ENCODE data around the gene ARRB2. TPM values are rescaled to one million over a fixed set of nuclear protein-coding genes. Genes with fewer than 3 reads are reported as not detected.

The ARRB2 gene
- total and polyA plus RNA-seq, 2 experiments from 2014 or later, result 37.3 to 45.0 TPM

DNA sequence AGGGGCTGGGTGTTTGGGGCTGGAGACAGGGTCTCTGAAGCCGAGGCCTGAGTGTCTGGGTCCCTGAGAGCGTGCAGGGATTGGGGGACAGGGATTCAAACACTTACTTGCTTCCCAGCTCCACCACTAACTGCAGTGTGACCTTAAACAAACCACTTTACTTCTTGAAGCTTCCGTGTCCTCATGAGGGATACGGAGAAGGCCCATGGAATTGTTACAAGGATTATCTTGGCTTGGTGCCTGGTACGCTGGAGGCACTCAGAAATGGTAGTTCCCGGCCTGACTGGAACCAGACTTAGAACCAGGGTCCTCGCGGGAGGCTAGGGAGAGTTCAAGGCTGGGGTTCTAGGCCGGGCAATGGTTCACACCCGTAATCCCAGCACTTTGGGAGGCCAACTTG is 32.2 kb downstream of the ARRB2 start:
- peaks cover 13% of the 10 kb centered on the region; the same call in 1 of the 2 replicates for H3F3A ChIP-seq (replicated peaks; ENCODE audit: low read depth)
- no peak overlapping the region for H3K27ac ChIP-seq (ENCODE audit: low read depth)
- no peaks in the 10 kb centered on the region for H3K9me2 ChIP-seq (ENCODE audit: insufficient read depth)
- Mint-ChIP-seq H3K9me3 (no peaks in the 10 kb centered on the region; the same call in 1 of the 3 replicates), H3K4me3 (no peak overlapping the region), H3K27ac (no peak overlapping the region), H3K27me3 (ENCODE audit: insufficient read depth, low read depth, poor library complexity) (peaks cover 65% of the 10 kb centered on the region), H3K36me3 (ENCODE audit: low read depth) (no peaks in the 10 kb centered on the region; the same call in 2 of the 3 replicates), H3K4me1 (peaks cover 25% of the 10 kb centered on the region)
- TF ChIP-seq NANOG (IDR thresholded peaks at IDR 0.05; ENCODE audit: borderline replicate concordance), result no peak
- no peak for TF ChIP-seq JUNB (IDR thresholded peaks at IDR 0.05; ENCODE audit: unreplicated experiment)
- TF ChIP-seq CREB1 (CRISPR knock-in tag; IDR thresholded peaks at IDR 0.05; ENCODE audit: low read depth), result no peak
- TF ChIP-seq, protein P1, sequence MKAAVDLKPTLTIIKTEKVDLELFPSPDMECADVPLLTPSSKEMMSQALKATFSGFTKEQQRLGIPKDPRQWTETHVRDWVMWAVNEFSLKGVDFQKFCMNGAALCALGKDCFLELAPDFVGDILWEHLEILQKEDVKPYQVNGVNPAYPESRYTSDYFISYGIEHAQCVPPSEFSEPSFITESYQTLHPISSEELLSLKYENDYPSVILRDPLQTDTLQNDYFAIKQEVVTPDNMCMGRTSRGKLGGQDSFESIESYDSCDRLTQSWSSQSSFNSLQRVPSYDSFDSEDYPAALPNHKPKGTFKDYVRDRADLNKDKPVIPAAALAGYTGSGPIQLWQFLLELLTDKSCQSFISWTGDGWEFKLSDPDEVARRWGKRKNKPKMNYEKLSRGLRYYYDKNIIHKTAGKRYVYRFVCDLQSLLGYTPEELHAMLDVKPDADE (IDR thresholded peaks at IDR 0.05), result no peak
- TF ChIP-seq, protein P2, sequence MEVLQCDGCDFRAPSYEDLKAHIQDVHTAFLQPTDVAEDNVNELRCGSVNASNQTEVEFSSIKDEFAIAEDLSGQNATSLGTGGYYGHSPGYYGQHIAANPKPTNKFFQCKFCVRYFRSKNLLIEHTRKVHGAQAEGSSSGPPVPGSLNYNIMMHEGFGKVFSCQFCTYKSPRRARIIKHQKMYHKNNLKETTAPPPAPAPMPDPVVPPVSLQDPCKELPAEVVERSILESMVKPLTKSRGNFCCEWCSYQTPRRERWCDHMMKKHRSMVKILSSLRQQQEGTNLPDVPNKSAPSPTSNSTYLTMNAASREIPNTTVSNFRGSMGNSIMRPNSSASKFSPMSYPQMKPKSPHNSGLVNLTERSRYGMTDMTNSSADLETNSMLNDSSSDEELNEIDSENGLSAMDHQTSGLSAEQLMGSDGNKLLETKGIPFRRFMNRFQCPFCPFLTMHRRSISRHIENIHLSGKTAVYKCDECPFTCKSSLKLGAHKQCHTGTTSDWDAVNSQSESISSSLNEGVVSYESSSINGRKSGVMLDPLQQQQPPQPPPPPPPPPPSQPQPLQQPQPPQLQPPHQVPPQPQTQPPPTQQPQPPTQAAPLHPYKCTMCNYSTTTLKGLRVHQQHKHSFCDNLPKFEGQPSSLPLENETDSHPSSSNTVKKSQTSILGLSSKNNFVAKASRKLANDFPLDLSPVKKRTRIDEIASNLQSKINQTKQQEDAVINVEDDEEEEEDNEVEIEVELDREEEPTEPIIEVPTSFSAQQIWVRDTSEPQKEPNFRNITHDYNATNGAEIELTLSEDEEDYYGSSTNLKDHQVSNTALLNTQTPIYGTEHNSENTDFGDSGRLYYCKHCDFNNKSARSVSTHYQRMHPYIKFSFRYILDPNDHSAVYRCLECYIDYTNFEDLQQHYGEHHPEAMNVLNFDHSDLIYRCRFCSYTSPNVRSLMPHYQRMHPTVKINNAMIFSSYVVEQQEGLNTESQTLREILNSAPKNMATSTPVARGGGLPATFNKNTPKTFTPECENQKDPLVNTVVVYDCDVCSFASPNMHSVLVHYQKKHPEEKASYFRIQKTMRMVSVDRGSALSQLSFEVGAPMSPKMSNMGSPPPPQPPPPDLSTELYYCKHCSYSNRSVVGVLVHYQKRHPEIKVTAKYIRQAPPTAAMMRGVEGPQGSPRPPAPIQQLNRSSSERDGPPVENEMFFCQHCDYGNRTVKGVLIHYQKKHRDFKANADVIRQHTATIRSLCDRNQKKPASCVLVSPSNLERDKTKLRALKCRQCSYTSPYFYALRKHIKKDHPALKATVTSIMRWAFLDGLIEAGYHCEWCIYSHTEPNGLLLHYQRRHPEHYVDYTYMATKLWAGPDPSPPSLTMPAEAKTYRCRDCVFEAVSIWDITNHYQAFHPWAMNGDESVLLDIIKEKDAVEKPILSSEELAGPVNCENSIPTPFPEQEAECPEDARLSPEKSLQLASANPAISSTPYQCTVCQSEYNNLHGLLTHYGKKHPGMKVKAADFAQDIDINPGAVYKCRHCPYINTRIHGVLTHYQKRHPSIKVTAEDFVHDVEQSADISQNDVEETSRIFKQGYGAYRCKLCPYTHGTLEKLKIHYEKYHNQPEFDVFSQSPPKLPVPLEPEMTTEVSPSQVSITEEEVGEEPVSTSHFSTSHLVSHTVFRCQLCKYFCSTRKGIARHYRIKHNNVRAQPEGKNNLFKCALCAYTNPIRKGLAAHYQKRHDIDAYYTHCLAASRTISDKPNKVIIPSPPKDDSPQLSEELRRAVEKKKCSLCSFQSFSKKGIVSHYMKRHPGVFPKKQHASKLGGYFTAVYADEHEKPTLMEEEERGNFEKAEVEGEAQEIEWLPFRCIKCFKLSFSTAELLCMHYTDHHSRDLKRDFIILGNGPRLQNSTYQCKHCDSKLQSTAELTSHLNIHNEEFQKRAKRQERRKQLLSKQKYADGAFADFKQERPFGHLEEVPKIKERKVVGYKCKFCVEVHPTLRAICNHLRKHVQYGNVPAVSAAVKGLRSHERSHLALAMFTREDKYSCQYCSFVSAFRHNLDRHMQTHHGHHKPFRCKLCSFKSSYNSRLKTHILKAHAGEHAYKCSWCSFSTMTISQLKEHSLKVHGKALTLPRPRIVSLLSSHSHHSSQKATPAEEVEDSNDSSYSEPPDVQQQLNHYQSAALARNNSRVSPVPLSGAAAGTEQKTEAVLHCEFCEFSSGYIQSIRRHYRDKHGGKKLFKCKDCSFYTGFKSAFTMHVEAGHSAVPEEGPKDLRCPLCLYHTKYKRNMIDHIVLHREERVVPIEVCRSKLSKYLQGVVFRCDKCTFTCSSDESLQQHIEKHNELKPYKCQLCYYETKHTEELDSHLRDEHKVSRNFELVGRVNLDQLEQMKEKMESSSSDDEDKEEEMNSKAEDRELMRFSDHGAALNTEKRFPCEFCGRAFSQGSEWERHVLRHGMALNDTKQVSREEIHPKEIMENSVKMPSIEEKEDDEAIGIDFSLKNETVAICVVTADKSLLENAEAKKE (CRISPR knock-in tag; IDR thresholded peaks at IDR 0.05), result no peak
- no peaks in the 10 kb centered on the region for H3K36me3 ChIP-seq (ENCODE audit: insufficient read depth)
- no peak for DNase-seq (ENCODE audit: low spot score)
- no peak for ATAC-seq
- H3K27me3 ChIP-seq (ENCODE audit: insufficient read depth), result peaks cover 52% of the 10 kb centered on the region
- no peak overlapping the region for H3K4me2 ChIP-seq
- 0 out of 2 replicates have a peak, but pooled peaks cover 4% of the 10 kb centered on the region for H4K20me1 ChIP-seq (replicated peaks; ENCODE audit: insufficient read depth)
- H3K4me1 ChIP-seq (ENCODE audit: insufficient read depth), result peaks cover 15% of the 10 kb centered on the region
- no peak overlapping the region for H2AFZ ChIP-seq
- no peaks in the 10 kb centered on the region for H3K79me2 ChIP-seq (replicated peaks; ENCODE audit: insufficient read depth)
- no peak overlapping the region for H3K4me3 ChIP-seq
